Suprapubic skin (tissue), 4 donors: ENCODE measurements around the gene FHIP2A. TPM values are rescaled to one million over a fixed set of nuclear protein-coding genes. Genes with fewer than 3 reads are reported as not detected.

Experiments
- DNase-seq, 2 donors: peaks; one replicate each; pipeline ENCODE4 v3.0.0-alpha.2; 2019; ENCODE audit warnings: low spot score in 2 of 2
- H3K27ac ChIP-seq: fragments of 200-600 bp; sonication (generic); one replicate; pipeline ENCODE4 v1.5.1; 2019
- H3K27me3 ChIP-seq: fragments of 200-600 bp; sonication (generic); one replicate; pipeline ENCODE4 v1.5.1; 2019
- H3K36me3 ChIP-seq: fragments of 200-600 bp; sonication (generic); one replicate; pipeline ENCODE4 v1.5.1; 2019
- H3K4me1 ChIP-seq: fragments of 200-600 bp; sonication (generic); one replicate; pipeline ENCODE4 v1.5.1; 2019
- H3K4me3 ChIP-seq: fragments of 200-600 bp; sonication (generic); one replicate; pipeline ENCODE4 v1.5.1; 2019; ENCODE audit warnings: mild to moderate bottlenecking
- H3K9me3 ChIP-seq: fragments of 200-600 bp; sonication (generic); one replicate; pipeline ENCODE4 v1.5.1; 2019
- CTCF ChIP-seq, 2 donors: fragments of 200-600 bp in 1 of 2; fragments of 450-650 bp in 1 of 2; sonication (generic) in 1 of 2; IDR thresholded peaks; one replicate each; pipeline ENCODE4 v1.5.1; 2016 to 2019; ENCODE audit warnings: antibody characterized with exemption in 2 of 2, mild to moderate bottlenecking in 1 of 2, moderate library complexity in 1 of 2
- EP300 ChIP-seq: sonication (generic); formaldehyde crosslinking; IDR thresholded peaks from one replicate; pipeline ENCODE4 v1.6.1; 2017; ENCODE audit warnings: antibody characterized with exemption
- POLR2A ChIP-seq, 2 donors: fragments of 450-650 bp; IDR thresholded peaks; one replicate each; pipeline ENCODE4 v1.6.1; 2017; ENCODE audit warnings: antibody characterized with exemption in 2 of 2, mild to moderate bottlenecking in 2 of 2, moderate library complexity in 2 of 2
- POLR2AphosphoS5 ChIP-seq, 3 donors: sonication (generic); formaldehyde crosslinking; IDR thresholded peaks; one replicate each; pipeline ENCODE4 v1.6.1; 2017; ENCODE audit warnings: antibody characterized with exemption in 3 of 3
- WGBS: methylation state at CpG from one replicate; pipeline ENCODE4 v1.1.5; 2018; 5-methylcytosine and 5-hydroxymethylcytosine counted together
- total RNA-seq, 4 donors: library from RNA; depleted of rRNA; stranded (reverse); fragments of >200 nt; gene quantifications; one replicate each; pipeline ENCODE4 v1.1.0, GENCODE V29; 2016

The FHIP2A gene
- total RNA-seq, 4 donors from 2014 or later = 12.6 to 62.0 (median 17.4) TPM

GRCh38 chr10:114869520-114869892 lies 47.9 kb downstream of the FHIP2A start:
- H3K27me3 ChIP-seq = no peaks in the 10 kb centered on the region
- no peak overlapping the region for H3K4me3 ChIP-seq
- peaks cover 13% of the 10 kb centered on the region for H3K4me1 ChIP-seq
- no peak overlapping the region for H3K27ac ChIP-seq
- DNase-seq = no peak
- TF ChIP-seq POLR2AphosphoS5 (IDR thresholded peaks at IDR 0.05) (no peak), EP300 (no peak), POLR2A (IDR thresholded peaks at IDR 0.05) (no peak), CTCF (IDR thresholded peaks at IDR 0.05) (no peak)
- 0% methylated on average over 1 of the region's 1 CpG for WGBS
- peaks cover 10% of the 10 kb centered on the region for H3K36me3 ChIP-seq
- H3K9me3 ChIP-seq = no peaks in the 10 kb centered on the region

GRCh38 chr10:114870486-114870885 lies 48.9 kb downstream of the FHIP2A start:
- Histone ChIP-seq H3K9me3 (no peaks in the 10 kb centered on the region), H3K4me1 (peaks cover 13% of the 10 kb centered on the region), H3K27me3 (no peaks in the 10 kb centered on the region), H3K4me3 (no peak overlapping the region), H3K27ac (no peak overlapping the region), H3K36me3 (peaks cover 5% of the 10 kb centered on the region)
- no peak for DNase-seq
- TF ChIP-seq EP300 (no peak), POLR2A (IDR thresholded peaks at IDR 0.05) (no peak), POLR2AphosphoS5 (IDR thresholded peaks at IDR 0.05) (no peak), CTCF (IDR thresholded peaks at IDR 0.05) (no peak)
- WGBS = 87% methylated on average over 3 of the region's 3 CpGs

- Histone ChIP-seq H3K27ac (no peak overlapping the region), H3K4me1 (peaks cover 13% of the 10 kb centered on the region), H3K4me3 (no peak overlapping the region), H3K9me3 (no peaks in the 10 kb centered on the region), H3K36me3 (no peaks in the 10 kb centered on the region), H3K27me3 (peaks cover under 1% of the 10 kb centered on the region)
- TF ChIP-seq POLR2AphosphoS5 (IDR thresholded peaks at IDR 0.05) (no peak), EP300 (no peak), CTCF (IDR thresholded peaks at IDR 0.05) (no peak), POLR2A (IDR thresholded peaks at IDR 0.05) (no peak)
- no peak for DNase-seq
- WGBS = 88% methylated on average over 2 of the region's 2 CpGs
Measured at GRCh38 chr10:114871379-114871778, 49.8 kb downstream of the FHIP2A start.

Other genes starting within 250 kb of the FHIP2A start
- gene ABLIM1, start 163.5 kb upstream of the FHIP2A start, total RNA-seq = 100 to 1,000 TPM; 156 to 278 (median 213) TPM
- gene TRUB1, start 116.4 kb downstream of the FHIP2A start, total RNA-seq = 10 to 100 TPM; 11.6 to 28.6 (median 15.0) TPM